ENCODE data around the gene LRMDA.
"Not testable (repeated sequence)": the region's sequence is repeated elsewhere in the genome, so short reads cannot be mapped to it uniquely, and the experiment has no call there.

The LRMDA gene

DNA sequence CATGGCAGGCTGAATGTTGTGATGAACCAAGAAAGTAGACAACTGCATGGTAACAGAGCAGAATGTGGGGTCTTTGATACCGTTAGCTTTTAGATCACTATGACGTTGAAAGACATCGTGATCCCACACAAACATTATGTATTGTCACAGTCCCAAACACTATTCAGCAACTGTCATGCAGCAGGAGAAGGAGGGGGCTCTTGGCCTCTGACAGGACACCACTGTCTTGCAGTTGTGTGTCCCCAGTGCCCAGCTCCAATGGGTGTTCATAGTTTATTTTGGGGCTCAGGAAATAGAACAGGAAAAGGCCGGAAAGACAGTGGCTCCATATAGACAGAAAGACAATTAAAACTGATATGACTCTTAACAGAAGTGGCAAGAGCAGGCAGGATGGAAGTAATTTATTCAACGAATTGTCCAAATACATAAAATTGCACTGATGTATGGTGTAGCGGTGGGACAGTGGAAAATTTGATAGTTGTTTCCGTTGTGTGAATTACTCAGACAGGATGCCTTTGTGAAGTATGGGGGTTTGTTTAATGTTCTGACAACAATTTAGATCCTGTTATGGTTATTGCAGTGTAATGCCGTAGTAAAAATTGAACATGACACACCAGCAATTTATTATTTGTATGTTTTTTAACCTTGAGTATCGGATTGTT, 292.0 kb downstream of the LRMDA start:
- no peak for DNase-seq

- DNase-seq = no peak
These were observed 292.6 kb downstream of the LRMDA start for GRCh38 chr10:75724047-75724446.

DNA sequence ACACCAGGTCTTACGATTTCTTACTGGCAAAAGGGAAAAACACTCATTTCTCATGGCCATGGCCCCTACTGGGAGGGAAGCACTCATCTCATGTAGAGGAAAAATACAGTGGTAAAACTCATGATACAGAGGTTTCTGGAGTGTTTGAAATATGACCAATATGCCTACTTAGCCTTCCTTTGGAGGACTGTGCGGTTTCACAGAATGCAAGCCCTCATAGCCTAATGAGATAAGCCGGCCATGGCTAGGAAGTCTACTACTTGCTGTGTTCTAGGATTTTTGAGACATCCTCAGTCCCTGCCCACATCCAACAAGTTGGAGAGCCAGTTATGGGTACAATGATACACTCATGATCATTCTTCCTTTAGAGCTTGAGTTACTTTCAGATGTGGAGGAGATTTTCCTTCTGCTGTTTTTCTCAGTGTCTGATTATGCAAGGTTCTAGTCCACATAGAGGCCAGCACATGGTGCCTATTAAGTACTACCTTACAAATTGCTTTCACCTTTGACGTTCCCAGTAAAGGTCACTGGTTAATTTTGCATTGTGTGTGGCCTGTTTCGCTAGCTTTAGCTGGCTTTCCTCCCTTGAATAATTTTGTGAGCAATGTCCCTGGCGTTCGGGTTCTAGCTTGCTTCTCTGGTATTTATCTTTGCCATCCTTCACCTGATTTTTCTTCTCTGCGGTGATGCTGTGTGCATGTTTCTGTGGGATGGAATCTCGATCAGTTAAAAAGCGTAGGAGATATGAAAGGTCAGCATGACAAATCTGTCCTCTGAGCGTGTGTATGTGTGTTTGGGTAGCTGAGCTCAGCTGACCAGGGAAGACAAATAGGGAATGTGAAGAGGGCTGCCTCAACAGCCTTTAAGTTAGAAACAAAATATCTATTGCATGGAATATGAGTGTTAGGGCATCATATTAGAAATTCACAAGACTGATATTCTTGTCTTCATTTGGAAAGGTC, 295.4 kb downstream of the LRMDA start:
- peak; percentile 81 for DNase-seq

GRCh38 chr10:75730847-75731246, 299.4 kb downstream of the LRMDA start:
- no peak for DNase-seq

DNA sequence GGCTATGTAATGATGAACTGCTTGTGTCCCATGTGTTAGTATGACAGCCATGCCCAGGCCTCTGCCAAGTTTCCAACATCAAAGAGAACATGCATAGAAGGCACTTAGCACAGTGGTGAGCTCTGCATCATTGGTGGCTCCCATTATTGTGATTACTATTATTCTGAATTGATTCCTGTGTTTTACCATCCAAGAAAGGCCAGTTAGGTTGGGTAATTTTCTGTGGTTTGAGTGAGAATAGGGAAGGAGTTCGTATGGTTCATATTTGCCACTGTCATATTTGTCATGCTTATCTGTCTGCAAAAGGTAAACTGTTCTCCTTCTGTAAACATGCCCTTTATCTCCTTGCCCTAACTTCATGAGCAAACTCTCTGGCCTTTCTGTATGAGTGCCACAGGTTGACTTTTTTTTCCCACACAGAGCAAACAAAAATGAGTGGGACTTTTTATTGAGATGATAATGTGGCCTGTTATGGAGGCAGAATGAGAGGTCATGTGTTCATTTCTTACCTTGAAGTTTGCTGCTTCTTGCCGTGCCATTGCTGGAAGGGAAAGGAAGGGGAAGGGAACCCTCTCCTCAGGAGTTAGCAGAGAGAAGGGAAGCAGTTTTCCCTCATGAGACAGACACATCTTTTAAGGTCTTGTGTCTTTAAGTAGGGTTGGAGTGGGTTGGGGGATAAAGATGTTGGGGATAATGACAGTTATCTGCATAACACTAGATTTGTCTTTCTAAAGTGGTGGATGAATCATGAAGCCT, 301.9 kb downstream of the LRMDA start:
- no peak for DNase-seq

DNA sequence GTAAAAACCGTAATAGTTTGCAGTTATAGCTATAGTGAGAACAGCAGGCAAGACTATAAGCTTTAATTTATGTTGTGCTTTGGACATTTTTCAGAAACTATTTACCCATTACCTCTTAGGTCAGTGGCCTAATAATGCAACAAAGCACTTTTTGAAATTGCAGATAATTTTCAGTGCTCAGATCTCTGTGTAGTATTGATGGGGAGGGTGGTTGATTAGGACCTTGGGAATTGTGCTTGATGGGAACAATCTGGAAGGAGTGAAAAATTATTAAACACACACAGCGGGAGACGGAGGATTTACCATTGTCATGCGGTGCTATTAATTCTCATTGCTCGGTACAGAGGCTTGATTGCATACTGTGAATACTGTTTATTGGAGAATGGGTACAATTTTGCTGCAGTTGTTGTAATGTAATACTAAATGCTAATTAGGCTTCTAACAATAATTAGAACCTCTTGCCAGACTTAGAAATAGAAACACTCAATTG, 304.8 kb downstream of the LRMDA start:
- DNase-seq = no peak

DNA sequence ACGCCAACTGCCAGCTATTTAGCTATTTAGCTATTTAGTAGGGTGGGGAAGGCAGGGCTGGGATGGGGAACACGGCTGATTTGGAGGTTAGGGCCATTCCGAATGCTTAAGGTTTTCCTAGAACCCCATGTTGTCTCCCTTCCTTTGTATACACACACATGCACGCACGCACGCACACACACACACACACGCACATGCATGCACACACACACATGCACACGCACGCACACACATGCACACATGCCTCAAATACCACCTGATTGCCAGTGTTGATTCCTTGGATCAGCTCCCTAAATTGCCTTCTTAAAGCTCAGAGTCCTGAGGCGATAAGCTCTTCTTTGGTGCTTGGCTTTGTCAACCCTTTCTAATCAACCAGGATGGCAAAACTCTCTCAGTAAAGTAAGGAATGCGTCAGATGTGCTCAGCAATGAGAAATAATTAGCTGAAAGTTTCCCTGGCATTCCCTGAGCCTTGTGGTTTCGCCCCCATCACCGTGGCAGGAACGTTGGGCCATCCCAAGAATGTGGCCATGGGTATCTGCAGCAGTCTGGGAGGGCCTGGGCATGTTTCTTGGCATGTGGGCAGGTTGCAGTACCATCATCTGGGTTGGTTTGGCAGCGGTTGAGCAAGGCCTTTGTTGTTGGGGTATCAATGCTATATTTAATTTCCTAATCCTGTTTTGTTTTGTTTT, 305.6 kb downstream of the LRMDA start:
- no peak for DNase-seq

DNA sequence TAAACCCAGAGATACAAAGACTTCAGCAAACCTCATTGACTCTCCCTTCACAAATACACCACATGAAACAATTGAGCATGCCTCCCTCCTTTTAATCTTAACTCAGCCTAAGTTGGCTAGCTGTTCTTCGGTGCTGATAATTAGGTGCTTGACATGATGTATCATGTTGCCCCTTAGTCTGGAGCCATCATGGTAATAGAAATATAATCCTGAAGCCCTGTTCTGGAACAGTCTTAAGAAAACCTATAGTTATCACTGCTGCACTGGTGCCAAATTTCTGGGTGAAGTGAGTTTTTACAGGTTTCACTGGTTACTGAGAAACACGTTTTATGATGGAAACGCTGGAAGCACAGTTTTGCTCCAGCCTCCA, 306.1 kb downstream of the LRMDA start:
- no peak for DNase-seq

DNA sequence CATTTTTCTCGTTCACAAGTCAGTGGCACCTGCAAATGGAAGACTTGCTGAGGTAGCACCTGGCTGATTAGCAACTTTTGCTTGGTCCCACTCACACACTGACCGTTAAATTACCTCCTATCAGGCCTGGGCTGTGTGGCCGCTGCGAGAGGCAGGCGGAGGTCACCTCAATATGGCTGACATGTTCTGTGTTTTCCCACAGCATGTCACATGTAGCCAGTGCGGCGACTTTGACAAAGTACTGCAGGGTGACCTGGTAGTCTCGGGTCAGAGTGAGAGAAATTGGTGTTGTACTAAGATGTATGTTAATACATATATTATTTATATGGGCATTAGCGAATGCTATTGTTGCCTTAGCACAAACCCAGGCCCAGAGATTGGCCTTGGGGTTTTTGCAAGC, 307.5 kb downstream of the LRMDA start:
- no peak for DNase-seq

- no peak for DNase-seq
These were observed 308.2 kb downstream of the LRMDA start for GRCh38 chr10:75739414-75740143.

DNA sequence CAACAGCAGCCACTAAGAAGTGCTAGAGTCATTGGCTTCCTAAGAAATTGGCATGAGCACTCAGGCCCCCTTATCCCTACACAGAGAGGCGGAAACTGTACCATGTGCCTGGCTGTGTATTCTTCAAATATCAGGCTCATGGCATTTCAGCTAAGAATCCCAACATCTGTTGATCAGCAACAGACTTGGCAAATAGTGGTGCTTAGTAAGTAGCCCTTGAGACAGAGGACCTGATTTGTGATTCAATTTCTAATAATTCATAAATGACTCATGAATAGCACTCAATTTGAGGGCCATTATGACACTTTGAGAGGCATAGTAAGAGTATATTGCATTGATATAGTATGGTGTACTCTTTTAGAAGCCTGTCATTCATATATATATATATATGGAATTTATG, 309.1 kb downstream of the LRMDA start:
- no peak for DNase-seq

DNA sequence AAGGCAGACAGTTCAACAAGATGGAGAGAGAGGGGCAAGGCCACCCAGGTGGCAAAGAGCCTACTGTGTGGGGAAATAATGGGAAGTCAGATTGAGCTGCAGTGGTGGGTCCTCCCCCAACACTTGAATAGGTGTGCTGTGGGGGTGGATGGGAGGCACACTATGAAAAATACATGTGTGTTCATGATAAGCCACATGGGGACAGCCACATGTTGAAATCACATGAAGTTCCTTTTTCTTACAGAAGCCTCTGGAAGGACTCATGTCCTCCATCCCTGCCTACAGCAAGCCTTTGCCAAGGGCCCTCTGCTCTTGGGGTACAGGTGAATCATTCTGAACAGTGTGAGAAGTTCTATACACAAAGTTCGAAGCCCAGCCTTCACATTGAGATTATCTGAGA, 310.9 kb downstream of the LRMDA start:
- no peak for DNase-seq

DNA sequence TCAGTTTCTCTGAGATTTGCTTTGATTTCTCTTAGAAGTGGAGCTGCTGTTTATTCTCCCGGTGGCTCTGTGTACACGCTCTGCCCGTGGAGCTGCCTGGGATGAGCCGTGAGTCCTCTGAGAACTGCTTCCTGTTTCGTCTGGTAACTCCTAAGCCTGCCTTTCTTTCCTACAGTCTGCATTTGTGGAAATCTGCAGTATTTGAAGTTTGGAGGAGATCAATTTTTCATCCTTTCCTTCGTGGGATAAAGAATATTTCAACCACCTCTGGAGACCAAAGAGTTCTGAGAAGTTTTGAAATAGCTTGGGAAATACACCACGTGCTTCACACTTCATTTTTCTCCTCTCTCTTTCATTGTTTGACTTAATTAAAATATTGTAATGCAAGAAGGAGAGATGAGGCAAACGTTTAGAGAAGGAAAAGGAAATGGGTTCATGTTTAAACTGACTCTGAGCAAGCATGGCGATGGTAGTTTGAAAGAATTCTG, 311.9 kb downstream of the LRMDA start:
- DNase-seq = no peak

DNA sequence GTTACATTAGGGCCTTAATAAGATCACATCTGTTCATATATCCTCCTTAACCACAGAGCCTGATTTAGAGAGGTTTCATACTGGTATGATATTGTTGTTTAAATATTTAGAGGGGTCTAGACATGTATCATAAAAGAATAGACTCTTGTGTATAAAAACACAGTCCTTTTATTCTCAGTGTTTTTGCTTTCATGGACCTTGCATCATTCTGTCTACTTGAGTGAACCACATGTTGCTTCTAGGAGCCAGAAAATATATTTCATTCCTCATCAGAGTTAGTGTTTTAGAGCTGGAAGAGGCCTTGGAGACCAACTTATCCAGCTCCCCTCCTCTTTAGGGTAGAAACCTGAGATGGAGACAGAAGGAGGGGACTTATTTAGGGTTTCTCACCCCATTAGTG, 312.8 kb downstream of the LRMDA start:
- DNase-seq = no peak

GRCh38 chr10:75746356-75746755, 314.9 kb downstream of the LRMDA start:
- no peak for DNase-seq

DNA sequence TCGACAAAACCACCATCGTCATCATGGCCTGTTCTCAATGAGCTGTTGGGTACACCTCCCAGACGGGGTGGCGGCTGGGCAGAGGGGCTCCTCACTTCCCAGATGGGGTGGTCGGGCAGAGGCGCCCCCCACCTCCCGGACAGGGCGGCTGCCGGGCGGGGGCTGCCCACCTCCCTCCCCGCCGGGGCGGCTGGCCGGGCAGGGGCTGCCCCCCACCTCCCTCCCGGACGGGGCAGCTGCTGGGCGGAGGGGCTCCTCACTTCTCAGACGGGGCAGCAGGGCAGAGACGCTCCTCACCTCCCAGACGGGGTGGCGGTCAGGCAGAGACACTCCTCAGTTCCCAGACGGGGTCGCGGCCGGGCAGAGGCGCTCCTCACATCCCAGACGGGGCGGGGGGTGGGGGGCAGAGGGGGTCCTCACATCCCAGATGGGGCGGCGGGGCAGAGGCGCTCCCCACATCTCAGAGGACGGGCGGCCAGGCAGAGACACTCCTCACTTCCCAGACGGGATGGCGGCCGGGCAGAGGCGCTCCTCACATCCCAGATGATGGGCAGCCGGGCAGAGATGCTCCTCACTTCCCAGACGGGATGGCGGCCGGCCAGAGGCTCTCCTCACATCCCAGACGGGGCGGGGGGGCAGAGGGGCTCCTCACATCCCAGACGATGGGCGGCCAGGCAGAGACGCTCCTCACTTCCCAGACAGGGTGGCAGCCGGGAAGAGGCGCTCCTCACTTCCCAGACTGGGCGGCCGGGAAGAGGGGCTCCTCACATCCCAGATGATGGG, 318.9 kb downstream of the LRMDA start:
- not testable (repeated sequence) for DNase-seq

DNA sequence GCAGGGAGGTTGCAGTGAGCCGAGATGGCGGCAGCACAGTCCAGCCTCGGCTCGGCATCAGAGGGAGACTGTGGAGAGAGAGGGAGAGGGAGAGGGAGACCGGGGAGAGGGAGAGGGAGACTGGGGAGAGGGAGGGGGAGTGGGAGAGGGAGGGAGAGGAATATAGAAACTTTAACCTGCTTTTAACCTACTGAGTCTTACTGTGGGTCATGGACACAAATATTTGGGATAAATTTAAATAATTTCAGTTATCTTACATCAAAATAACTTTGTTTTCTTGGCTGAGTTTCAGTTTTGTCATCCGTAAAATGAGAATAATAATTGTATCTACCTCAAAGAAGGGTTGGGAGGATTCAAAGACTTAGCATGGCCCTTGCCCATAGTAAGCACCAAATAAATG, 319.8 kb downstream of the LRMDA start:
- no peak for DNase-seq

DNA sequence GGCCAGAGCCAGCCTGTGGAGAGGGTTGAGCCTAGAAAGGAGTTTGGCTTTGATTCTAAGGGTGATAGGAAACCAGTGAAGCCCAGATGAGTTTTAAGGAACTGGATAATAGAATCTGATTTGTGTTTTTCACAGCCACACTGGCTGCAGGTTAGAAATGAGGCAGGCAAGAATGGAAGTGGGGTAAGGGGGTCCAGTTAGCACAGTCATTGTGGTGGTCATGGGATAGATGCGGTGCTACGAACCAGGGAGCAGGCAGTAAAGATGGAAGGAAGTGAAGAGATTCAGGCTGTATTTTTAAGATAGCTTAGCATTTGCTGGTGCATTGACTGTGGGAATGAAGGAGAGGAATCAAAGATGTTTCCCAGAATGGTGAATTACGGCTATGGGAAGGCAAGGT, 322.2 kb downstream of the LRMDA start:
- DNase-seq = no peak

DNA sequence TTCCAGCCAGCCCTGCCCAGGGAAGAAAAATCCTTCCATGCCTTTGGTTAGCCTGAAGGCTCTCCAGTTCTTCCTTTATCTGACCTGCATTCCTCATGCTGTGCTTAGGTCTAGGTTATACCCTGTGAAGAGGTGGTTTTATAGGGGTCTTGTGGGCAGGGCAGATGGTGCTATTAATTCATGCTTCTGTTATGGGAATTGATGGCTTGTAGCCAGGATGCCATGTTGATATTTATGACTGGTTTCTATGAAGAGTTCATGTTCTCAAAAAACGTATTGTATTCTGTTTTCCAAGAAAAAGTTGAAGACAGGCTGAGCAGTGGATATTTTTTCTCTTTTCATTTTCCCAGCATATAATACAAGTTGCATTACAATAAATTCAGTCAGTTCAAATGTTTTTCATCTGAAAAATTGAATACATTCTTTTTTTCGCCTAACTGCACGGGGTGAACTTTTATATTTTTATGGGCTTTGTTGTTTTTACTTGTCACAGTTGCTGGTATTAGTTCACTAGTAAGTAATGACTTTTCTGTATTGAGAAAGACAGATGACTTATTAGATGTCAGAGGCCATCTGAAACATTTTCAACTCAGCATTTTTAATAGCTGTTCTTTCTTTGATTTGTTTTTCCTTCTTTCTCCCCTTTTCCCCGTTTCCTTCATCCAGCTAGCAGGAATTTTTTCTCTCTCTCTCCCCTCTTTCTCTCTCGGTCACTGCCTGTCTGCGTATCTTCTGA, 322.8 kb downstream of the LRMDA start:
- DNase-seq = no peak

- no peak for DNase-seq
These were observed 324.1 kb downstream of the LRMDA start for GRCh38 chr10:75755528-75755927.

Data from DMS79 (cell line).